Activated CD4-positive, alpha-beta T cell treated with anti-CD3 and anti-CD28 coated beads, Interleukin-2, amount 10 ng/mL, durations not matched to agents 24 days and 14 days (primary cell): Measurements from ENCODE around the gene MTCL1. TPM values are rescaled to one million over a fixed set of nuclear protein-coding genes. Genes with fewer than 3 reads are reported as not detected.
"Not testable (repeated sequence)": the region's sequence is repeated elsewhere in the genome, so short reads cannot be mapped to it uniquely, and the experiment has no call there.

Experiments
- DNase-seq: peaks from one replicate; pipeline ENCODE4 v3.0.0; 2022
- H3K27ac Mint-ChIP-seq: one replicate; pipeline ENCODE4 v1.8.0; 2022; ENCODE audit warnings: mild to moderate bottlenecking, mixed read lengths
- H3K27me3 Mint-ChIP-seq: one replicate; pipeline ENCODE4 v1.8.0; 2022; ENCODE audit warnings: mixed read lengths
- H3K36me3 Mint-ChIP-seq: one replicate; pipeline ENCODE4 v1.8.0; 2022; ENCODE audit warnings: low read depth, mild to moderate bottlenecking, mixed read lengths
- H3K4me1 Mint-ChIP-seq: one replicate; pipeline ENCODE4 v1.8.0; 2021; ENCODE audit warnings: mixed read lengths
- H3K4me3 Mint-ChIP-seq: one replicate; pipeline ENCODE4 v1.8.0; 2022; ENCODE audit warnings: mild to moderate bottlenecking, moderate library complexity, mixed read lengths
- H3K9me3 Mint-ChIP-seq: one replicate; pipeline ENCODE4 v1.8.0; 2021; ENCODE audit warnings: mixed read lengths
- intact Hi-C: fragments of 100-400 bp; cut with micrococcal nuclease; formaldehyde crosslinking; loops from one replicate; pipeline ENCODE4 v1.15.1; 2023
- total RNA-seq: library from RNA; stranded (reverse); gene quantifications from 2 replicates; pipeline ENCODE4 v1.2.3, GENCODE V29; 2022

Gene MTCL1
- total RNA-seq, 1 donor from 2014 or later = 0.09 TPM

- Mint-ChIP-seq H3K4me3 (no peak overlapping the region), H3K27me3 (peaks cover 7% of the 10 kb centered on the region)
Observed at GRCh38 chr18:8749492-8749891, 44.1 kb downstream of the MTCL1 start.

GRCh38 chr18:8750954-8751415 is 45.6 kb downstream of the MTCL1 start:
- H3K36me3 Mint-ChIP-seq = no peaks in the 10 kb centered on the region
- H3K27me3 Mint-ChIP-seq = peaks cover 1% of the 10 kb centered on the region
- H3K9me3 Mint-ChIP-seq = no peaks in the 10 kb centered on the region
- intact Hi-C loops = loop anchor here (5.0 kb wide), 1 partner anchor 1221 kb away; no protein-coding TSS in a partner anchor
- H3K27ac Mint-ChIP-seq = no peak overlapping the region
- DNase-seq = no peak
- H3K4me3 Mint-ChIP-seq = no peak overlapping the region
- H3K4me1 Mint-ChIP-seq = peaks cover 24% of the 10 kb centered on the region

More at GRCh38 chr18:8749492-8749891, 44.1 kb downstream of the MTCL1 start:
- DNase-seq = no peak
- H3K36me3 Mint-ChIP-seq = no peaks in the 10 kb centered on the region
- H3K4me1 Mint-ChIP-seq = peaks cover 23% of the 10 kb centered on the region
- no peak overlapping the region for H3K27ac Mint-ChIP-seq
- no peaks in the 10 kb centered on the region for H3K9me3 Mint-ChIP-seq
- intact Hi-C loops = no loop called here

- peaks cover 24% of the 10 kb centered on the region for H3K4me1 Mint-ChIP-seq
- no peak overlapping the region for H3K27ac Mint-ChIP-seq
- intact Hi-C loops = loop anchor here (5.0 kb wide), 1 partner anchor 1221 kb away; no protein-coding TSS in a partner anchor
- H3K27me3 Mint-ChIP-seq = peaks cover 1% of the 10 kb centered on the region
- no peak overlapping the region for H3K4me3 Mint-ChIP-seq
- no peaks in the 10 kb centered on the region for H3K36me3 Mint-ChIP-seq
- H3K9me3 Mint-ChIP-seq = no peaks in the 10 kb centered on the region
- DNase-seq = no peak
Observed at GRCh38 chr18:8751692-8752091, 46.3 kb downstream of the MTCL1 start.

GRCh38 chr18:8752329-8752728 is 47.0 kb downstream of the MTCL1 start:
- no peak for DNase-seq
- intact Hi-C loops = loop anchor here (5.0 kb wide), 1 partner anchor 1220 kb away; no protein-coding TSS in a partner anchor

GRCh38 chr18:8754995-8755960 is 49.9 kb downstream of the MTCL1 start:
- peak; percentile 87 for DNase-seq
- peaks cover 10% of the 10 kb centered on the region for H3K27me3 Mint-ChIP-seq
- H3K27ac Mint-ChIP-seq = no peak overlapping the region
- H3K9me3 Mint-ChIP-seq = peaks cover under 1% of the 10 kb centered on the region
- no peaks in the 10 kb centered on the region for H3K36me3 Mint-ChIP-seq
- peaks cover 23% of the 10 kb centered on the region for H3K4me1 Mint-ChIP-seq
- peak overlapping the region; percentile 58 for H3K4me3 Mint-ChIP-seq
- intact Hi-C loops = loop anchor here (5.0 kb wide), 1 partner anchor 1217 kb away; no protein-coding TSS in a partner anchor

More at GRCh38 chr18:8752329-8752728, 47.0 kb downstream of the MTCL1 start:
- no peak overlapping the region for H3K4me3 Mint-ChIP-seq
- peaks cover 24% of the 10 kb centered on the region for H3K4me1 Mint-ChIP-seq
- H3K9me3 Mint-ChIP-seq = no peaks in the 10 kb centered on the region
- H3K27me3 Mint-ChIP-seq = peaks cover 1% of the 10 kb centered on the region
- no peaks in the 10 kb centered on the region for H3K36me3 Mint-ChIP-seq
- no peak overlapping the region for H3K27ac Mint-ChIP-seq

- peaks cover 10% of the 10 kb centered on the region for H3K9me3 Mint-ChIP-seq
- H3K27me3 Mint-ChIP-seq = peaks cover 10% of the 10 kb centered on the region
- no peak overlapping the region for H3K27ac Mint-ChIP-seq
- H3K36me3 Mint-ChIP-seq = no peaks in the 10 kb centered on the region
- peaks cover 18% of the 10 kb centered on the region for H3K4me1 Mint-ChIP-seq
- intact Hi-C loops = no loop called here
- DNase-seq = no peak
- H3K4me3 Mint-ChIP-seq = no peak overlapping the region
Observed at GRCh38 chr18:8756571-8756970, 51.2 kb downstream of the MTCL1 start.

GRCh38 chr18:8757396-8757997 is 52.1 kb downstream of the MTCL1 start:
- intact Hi-C loops = no loop called here
- DNase-seq = no peak
- no peak overlapping the region for H3K27ac Mint-ChIP-seq
- peaks cover 13% of the 10 kb centered on the region for H3K9me3 Mint-ChIP-seq
- H3K27me3 Mint-ChIP-seq = peaks cover 10% of the 10 kb centered on the region
- no peak overlapping the region for H3K4me3 Mint-ChIP-seq
- no peaks in the 10 kb centered on the region for H3K36me3 Mint-ChIP-seq
- peaks cover 17% of the 10 kb centered on the region for H3K4me1 Mint-ChIP-seq

GRCh38 chr18:8758466-8758865 is 53.1 kb downstream of the MTCL1 start:
- Mint-ChIP-seq H3K4me3 (no peak overlapping the region), H3K36me3 (no peaks in the 10 kb centered on the region), H3K4me1 (peaks cover 17% of the 10 kb centered on the region), H3K27ac (no peak overlapping the region), H3K27me3 (peaks cover 9% of the 10 kb centered on the region), H3K9me3 (peaks cover 13% of the 10 kb centered on the region)
- intact Hi-C loops = no loop called here
- no peak for DNase-seq

GRCh38 chr18:8760984-8761383 is 55.6 kb downstream of the MTCL1 start:
- H3K9me3 Mint-ChIP-seq = peaks cover 13% of the 10 kb centered on the region
- no peaks in the 10 kb centered on the region for H3K36me3 Mint-ChIP-seq
- peaks cover 1% of the 10 kb centered on the region for H3K4me1 Mint-ChIP-seq
- intact Hi-C loops = no loop called here
- H3K27me3 Mint-ChIP-seq = peaks cover 9% of the 10 kb centered on the region
- DNase-seq = no peak
- H3K27ac Mint-ChIP-seq = no peak overlapping the region
- no peak overlapping the region for H3K4me3 Mint-ChIP-seq

GRCh38 chr18:8761535-8761934 is 56.2 kb downstream of the MTCL1 start:
- H3K4me1 Mint-ChIP-seq, H3K27ac Mint-ChIP-seq, H3K27me3 Mint-ChIP-seq, H3K4me3 Mint-ChIP-seq, DNase-seq, intact Hi-C loops, H3K36me3 Mint-ChIP-seq: not testable (repeated sequence)
- H3K9me3 Mint-ChIP-seq = peaks cover 13% of the 10 kb centered on the region

- Mint-ChIP-seq H3K27me3 (peaks cover 9% of the 10 kb centered on the region), H3K27ac (no peak overlapping the region)
- intact Hi-C loops = no loop called here
Observed at GRCh38 chr18:8762968-8763367, 57.6 kb downstream of the MTCL1 start.

GRCh38 chr18:8763611-8764010 is 58.3 kb downstream of the MTCL1 start:
- H3K4me1 Mint-ChIP-seq = no peaks in the 10 kb centered on the region

More at GRCh38 chr18:8762968-8763367, 57.6 kb downstream of the MTCL1 start:
- no peak overlapping the region for H3K4me3 Mint-ChIP-seq
- H3K4me1 Mint-ChIP-seq = no peaks in the 10 kb centered on the region
- peaks cover 13% of the 10 kb centered on the region for H3K9me3 Mint-ChIP-seq
- DNase-seq = no peak
- no peaks in the 10 kb centered on the region for H3K36me3 Mint-ChIP-seq

GRCh38 chr18:8765783-8766463 is 60.6 kb downstream of the MTCL1 start:
- no peak for DNase-seq
- intact Hi-C loops = no loop called here
- no peaks in the 10 kb centered on the region for H3K4me1 Mint-ChIP-seq
- H3K36me3 Mint-ChIP-seq = no peaks in the 10 kb centered on the region
- H3K27me3 Mint-ChIP-seq = peaks cover 5% of the 10 kb centered on the region
- no peak overlapping the region for H3K27ac Mint-ChIP-seq
- H3K4me3 Mint-ChIP-seq = no peak overlapping the region
- H3K9me3 Mint-ChIP-seq = peaks cover 8% of the 10 kb centered on the region

More at GRCh38 chr18:8763611-8764010, 58.3 kb downstream of the MTCL1 start:
- intact Hi-C loops = no loop called here
- DNase-seq = no peak
- Mint-ChIP-seq H3K4me3 (no peak overlapping the region), H3K27me3 (peaks cover 7% of the 10 kb centered on the region), H3K36me3 (no peaks in the 10 kb centered on the region), H3K27ac (no peak overlapping the region), H3K9me3 (peaks cover 13% of the 10 kb centered on the region)
